ENCODE data around the gene TMEM229B. TPM values are rescaled to one million over a fixed set of nuclear protein-coding genes. Genes with fewer than 3 reads are reported as not detected.

The TMEM229B gene
- polyA plus RNA-seq, 1 donor from 2014 or later: 4.2 TPM

- Histone ChIP-seq H3F3A (ENCODE audit: insufficient read depth, low read length, poor library complexity, severe bottlenecking) (no peaks in the 10 kb centered on the region), H3K79me2 (replicated peaks; ENCODE audit: insufficient read depth, low read length) (no peaks in the 10 kb centered on the region), H3K9me2 (ENCODE audit: insufficient read depth, low read length) (no peaks in the 10 kb centered on the region), H2AFZ (ENCODE audit: low read depth, low read length) (no peak overlapping the region), H3K9me3 (ENCODE audit: low read length) (no peaks in the 10 kb centered on the region), H3K4me2 (ENCODE audit: low read length) (no peak overlapping the region), H3K27me3 (ENCODE audit: insufficient read depth, low read depth, low read length) (no peaks in the 10 kb centered on the region), H3K27ac (ENCODE audit: low read length) (no peak overlapping the region), H3K9ac (ENCODE audit: low read length) (no peak overlapping the region), H3K36me3 (ENCODE audit: insufficient read depth, low read length) (no peaks in the 10 kb centered on the region), H4K20me1 (ENCODE audit: insufficient read depth) (no peaks in the 10 kb centered on the region), H3K4me3 (ENCODE audit: low read length) (no peak overlapping the region)
- TF ChIP-seq REST (IDR thresholded peaks at IDR 0.05; ENCODE audit: borderline replicate concordance) (no peak), POLR2AphosphoS5 (IDR thresholded peaks at IDR 0.05) (no peak), MXI1 (conservative IDR thresholded peaks at IDR 0.05; ENCODE audit: poor library complexity, severe bottlenecking) (no peak), EP300 (conservative IDR thresholded peaks at IDR 0.05; ENCODE audit: poor library complexity, severe bottlenecking) (no peak), SMC3 (conservative IDR thresholded peaks at IDR 0.05; ENCODE audit: poor library complexity) (no peak)
Observed at GRCh38 chr14:67502867-67503266, 14.3 kb upstream of the TMEM229B start.

- no peak overlapping the region for H3K4me3 ChIP-seq (ENCODE audit: low read length)
- H3K9me3 ChIP-seq (ENCODE audit: low read length): no peaks in the 10 kb centered on the region
- H4K20me1 ChIP-seq (ENCODE audit: insufficient read depth): no peaks in the 10 kb centered on the region
- H3K36me3 ChIP-seq (ENCODE audit: insufficient read depth, low read length): no peaks in the 10 kb centered on the region
- no peak for TF ChIP-seq REST (IDR thresholded peaks at IDR 0.05; ENCODE audit: borderline replicate concordance)
- TF ChIP-seq, protein P1, sequence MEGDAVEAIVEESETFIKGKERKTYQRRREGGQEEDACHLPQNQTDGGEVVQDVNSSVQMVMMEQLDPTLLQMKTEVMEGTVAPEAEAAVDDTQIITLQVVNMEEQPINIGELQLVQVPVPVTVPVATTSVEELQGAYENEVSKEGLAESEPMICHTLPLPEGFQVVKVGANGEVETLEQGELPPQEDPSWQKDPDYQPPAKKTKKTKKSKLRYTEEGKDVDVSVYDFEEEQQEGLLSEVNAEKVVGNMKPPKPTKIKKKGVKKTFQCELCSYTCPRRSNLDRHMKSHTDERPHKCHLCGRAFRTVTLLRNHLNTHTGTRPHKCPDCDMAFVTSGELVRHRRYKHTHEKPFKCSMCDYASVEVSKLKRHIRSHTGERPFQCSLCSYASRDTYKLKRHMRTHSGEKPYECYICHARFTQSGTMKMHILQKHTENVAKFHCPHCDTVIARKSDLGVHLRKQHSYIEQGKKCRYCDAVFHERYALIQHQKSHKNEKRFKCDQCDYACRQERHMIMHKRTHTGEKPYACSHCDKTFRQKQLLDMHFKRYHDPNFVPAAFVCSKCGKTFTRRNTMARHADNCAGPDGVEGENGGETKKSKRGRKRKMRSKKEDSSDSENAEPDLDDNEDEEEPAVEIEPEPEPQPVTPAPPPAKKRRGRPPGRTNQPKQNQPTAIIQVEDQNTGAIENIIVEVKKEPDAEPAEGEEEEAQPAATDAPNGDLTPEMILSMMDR (IDR thresholded peaks at IDR 0.05; ENCODE audit: poor library complexity, severe bottlenecking): no peak
- no peak for TF ChIP-seq POLR2AphosphoS5 (IDR thresholded peaks at IDR 0.05)
- no peak for TF ChIP-seq EP300 (conservative IDR thresholded peaks at IDR 0.05; ENCODE audit: poor library complexity, severe bottlenecking)
- H3K9me2 ChIP-seq (ENCODE audit: insufficient read depth, low read length): no peaks in the 10 kb centered on the region
- no peaks in the 10 kb centered on the region for H3F3A ChIP-seq (ENCODE audit: insufficient read depth, low read length, poor library complexity, severe bottlenecking)
- H3K9ac ChIP-seq (ENCODE audit: low read length): no peak overlapping the region
- H2AFZ ChIP-seq (ENCODE audit: low read depth, low read length): no peak overlapping the region
- no peaks in the 10 kb centered on the region for H3K79me2 ChIP-seq (replicated peaks; ENCODE audit: insufficient read depth, low read length)
- no peak overlapping the region for H3K4me2 ChIP-seq (ENCODE audit: low read length)
- no peak overlapping the region for H3K27ac ChIP-seq (ENCODE audit: low read length)
- H3K27me3 ChIP-seq (ENCODE audit: insufficient read depth, low read depth, low read length): no peaks in the 10 kb centered on the region
Observed at GRCh38 chr14:67501670-67502069, 13.1 kb upstream of the TMEM229B start.

All from neural cell (in vitro differentiated cells).